Stimulated activated CD4-positive, alpha-beta T cell treated with anti-CD3 and anti-CD28 coated beads, TNF-alpha, amount 100 ng/mL, for 24 hours (primary cell): ENCODE measurements around the gene SUSD2.
"Not testable (repeated sequence)": the region's sequence is repeated elsewhere in the genome, so short reads cannot be mapped to it uniquely, and the experiment has no call there.

Source experiments
- DNase-seq, 3 experiments: peaks; one replicate each; pipeline ENCODE4 v3.0.0-alpha.2; 2020; ENCODE audit warnings: low read depth in 3 of 3

Gene SUSD2

GRCh38 chr22:24176040-24176439 is 5.2 kb upstream of the SUSD2 start:
- no peak for DNase-seq

GRCh38 chr22:24176630-24177029 is 4.7 kb upstream of the SUSD2 start:
- DNase-seq: no peak

GRCh38 chr22:24177045-24177444 is 4.2 kb upstream of the SUSD2 start:
- DNase-seq: no peak

GRCh38 chr22:24177456-24177855 is 3.8 kb upstream of the SUSD2 start:
- no peak for DNase-seq

- DNase-seq: no peak
These were observed 3.3 kb upstream of the SUSD2 start for GRCh38 chr22:24178021-24178431.

- no peak for DNase-seq
These were observed 2.5 kb upstream of the SUSD2 start for GRCh38 chr22:24178502-24179440.

- no peak for DNase-seq
These were observed 1.6 kb upstream of the SUSD2 start for GRCh38 chr22:24179478-24180210.

GRCh38 chr22:24180316-24181087 is 785 bp upstream of the SUSD2 start:
- DNase-seq: no peak

GRCh38 chr22:24181996-24182899 is 961 bp downstream of the SUSD2 start:
- no peak for DNase-seq

- DNase-seq: not testable (repeated sequence)
These were observed 1.6 kb downstream of the SUSD2 start for GRCh38 chr22:24182900-24183246.

GRCh38 chr22:24183321-24184031 is 2.2 kb downstream of the SUSD2 start:
- no peak for DNase-seq

GRCh38 chr22:24184057-24184798 is 2.9 kb downstream of the SUSD2 start:
- no peak for DNase-seq

- DNase-seq: no peak
These were observed 3.8 kb downstream of the SUSD2 start for GRCh38 chr22:24185001-24185500.

- no peak for DNase-seq
These were observed 4.4 kb downstream of the SUSD2 start for GRCh38 chr22:24185501-24186351.

- no peak for DNase-seq
These were observed 5.1 kb downstream of the SUSD2 start for GRCh38 chr22:24186352-24186740.

- DNase-seq: no peak
These were observed 5.8 kb downstream of the SUSD2 start for GRCh38 chr22:24186892-24187670.

- DNase-seq: no peak
These were observed 6.7 kb downstream of the SUSD2 start for GRCh38 chr22:24187731-24188644.
